ENCODE results near the gene CAPN10.

Gene CAPN10

DNA sequence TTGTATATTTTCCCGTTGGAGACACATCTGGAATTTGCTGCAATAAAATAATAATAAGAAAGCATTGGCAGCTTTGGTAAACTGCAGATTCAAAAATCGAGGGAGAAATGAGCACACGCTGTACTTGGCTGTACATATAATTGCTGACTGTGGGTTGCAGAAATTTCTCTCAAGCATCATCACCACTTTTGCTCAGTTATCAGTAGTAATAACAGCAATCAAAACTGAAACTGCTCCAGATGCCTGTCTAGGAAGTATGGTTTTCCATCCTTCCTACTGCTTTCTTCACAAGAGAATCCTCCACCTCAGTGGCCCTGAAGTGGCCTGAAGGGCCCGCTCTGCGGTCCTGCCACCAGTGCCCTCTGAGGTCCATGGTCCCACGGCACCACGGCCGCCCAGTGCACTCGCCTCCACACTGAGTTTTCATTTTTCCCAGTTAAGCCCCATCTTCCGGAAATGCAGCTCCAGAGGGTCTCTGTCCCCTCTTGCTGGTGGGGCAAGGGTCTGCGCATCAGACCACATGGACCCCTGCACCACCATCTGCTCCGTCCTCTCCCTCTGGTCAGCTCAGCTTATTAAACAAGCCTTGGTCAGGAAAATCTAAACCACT, 22.5 kb upstream of the CAPN10 start:
- no peak for DNase-seq (ENCODE audit: low read depth in 2 of 2)

- peak in 1 of 2 donors; percentile 25 for DNase-seq (ENCODE audit: low read depth in 2 of 2)
Measured at GRCh38 chr2:240564561-240565332, 21.8 kb upstream of the CAPN10 start.

- DNase-seq (ENCODE audit: low read depth in 2 of 2) = peak; percentile 84 to 86
Measured at GRCh38 chr2:240565333-240566202, 21.0 kb upstream of the CAPN10 start.

DNA sequence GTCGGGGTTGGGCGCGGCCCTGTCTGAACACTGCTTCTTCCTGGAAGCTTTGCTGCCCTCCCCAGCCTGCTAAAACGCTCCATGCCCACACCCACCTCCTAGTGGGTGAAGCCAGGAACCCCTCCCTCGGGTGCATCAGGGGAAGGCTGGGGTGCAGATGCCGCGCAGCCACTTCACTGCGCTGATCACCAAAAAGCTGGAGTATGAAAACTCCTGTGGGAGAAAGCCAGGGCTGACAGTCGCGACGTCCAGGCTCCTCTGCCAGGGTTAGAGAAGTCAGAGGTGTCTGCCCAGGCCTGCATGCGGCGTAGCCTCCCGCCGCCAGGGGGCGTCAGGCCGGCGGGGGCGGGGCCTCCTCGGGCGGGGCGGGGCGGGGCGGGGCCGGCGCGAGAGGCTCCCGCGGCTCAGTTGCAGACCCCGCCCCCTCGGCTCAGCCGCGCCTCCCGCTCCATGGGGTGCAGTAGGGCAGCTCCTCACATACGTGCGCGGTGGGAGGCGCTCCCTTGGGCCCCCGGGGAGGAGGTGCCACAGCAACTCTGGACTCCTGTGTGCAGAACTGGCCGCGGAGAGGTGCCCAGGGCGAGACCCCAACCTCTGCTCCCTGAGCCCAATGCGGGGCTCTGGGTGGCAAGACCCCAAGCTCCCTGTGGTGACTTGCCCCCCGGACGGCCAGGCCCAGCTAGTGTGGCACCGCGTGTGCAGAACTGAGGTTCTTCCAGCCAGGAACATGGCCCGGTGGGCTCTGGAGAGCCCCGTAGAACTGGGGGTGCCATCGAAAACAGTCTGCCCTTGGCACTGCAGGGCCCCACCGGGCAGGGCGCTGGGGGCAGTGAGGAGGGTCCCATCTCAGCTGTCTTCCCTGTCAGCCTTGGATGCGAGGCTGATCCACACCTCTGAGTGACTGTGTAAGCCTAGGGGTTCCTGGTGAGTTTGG, 20.1 kb upstream of the CAPN10 start:
- peak; percentile 90 to 94 for DNase-seq (ENCODE audit: low read depth in 2 of 2)

DNA sequence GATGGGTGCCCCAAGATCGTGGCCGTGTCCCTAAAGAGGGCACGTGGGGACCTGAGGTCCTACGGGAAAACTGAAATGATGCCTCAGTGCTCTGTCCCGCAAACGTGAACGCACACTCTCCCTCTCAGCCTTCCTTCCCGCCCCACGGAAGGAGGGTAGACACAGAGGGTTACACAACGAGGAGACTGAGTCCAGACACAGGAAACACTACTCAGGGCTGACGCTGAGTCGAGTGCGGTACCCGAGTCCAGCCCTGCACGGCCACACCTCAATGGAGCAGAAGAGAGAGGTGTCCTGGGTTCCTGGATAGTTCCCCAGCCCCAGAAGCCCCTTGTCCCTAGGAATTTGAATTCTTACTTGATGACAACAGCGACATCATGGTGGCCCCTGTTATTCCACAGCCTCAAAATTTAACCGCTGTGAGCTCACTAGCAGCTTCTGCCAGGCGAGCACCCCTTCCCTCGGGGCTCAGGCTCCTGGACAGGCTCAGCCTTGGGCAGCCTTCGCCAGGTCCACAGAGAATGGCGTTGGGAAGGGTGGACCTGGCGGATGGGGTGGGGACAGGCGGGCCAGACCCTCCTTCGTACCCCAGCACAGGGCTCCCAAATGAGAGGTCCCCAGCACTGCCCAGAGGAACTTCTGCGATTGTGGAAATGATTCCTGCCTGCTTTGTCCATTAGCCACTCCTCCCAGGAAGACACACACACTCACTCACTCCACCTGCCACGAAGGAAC, 19.2 kb upstream of the CAPN10 start:
- DNase-seq (ENCODE audit: low read depth in 2 of 2) = no peak

DNA sequence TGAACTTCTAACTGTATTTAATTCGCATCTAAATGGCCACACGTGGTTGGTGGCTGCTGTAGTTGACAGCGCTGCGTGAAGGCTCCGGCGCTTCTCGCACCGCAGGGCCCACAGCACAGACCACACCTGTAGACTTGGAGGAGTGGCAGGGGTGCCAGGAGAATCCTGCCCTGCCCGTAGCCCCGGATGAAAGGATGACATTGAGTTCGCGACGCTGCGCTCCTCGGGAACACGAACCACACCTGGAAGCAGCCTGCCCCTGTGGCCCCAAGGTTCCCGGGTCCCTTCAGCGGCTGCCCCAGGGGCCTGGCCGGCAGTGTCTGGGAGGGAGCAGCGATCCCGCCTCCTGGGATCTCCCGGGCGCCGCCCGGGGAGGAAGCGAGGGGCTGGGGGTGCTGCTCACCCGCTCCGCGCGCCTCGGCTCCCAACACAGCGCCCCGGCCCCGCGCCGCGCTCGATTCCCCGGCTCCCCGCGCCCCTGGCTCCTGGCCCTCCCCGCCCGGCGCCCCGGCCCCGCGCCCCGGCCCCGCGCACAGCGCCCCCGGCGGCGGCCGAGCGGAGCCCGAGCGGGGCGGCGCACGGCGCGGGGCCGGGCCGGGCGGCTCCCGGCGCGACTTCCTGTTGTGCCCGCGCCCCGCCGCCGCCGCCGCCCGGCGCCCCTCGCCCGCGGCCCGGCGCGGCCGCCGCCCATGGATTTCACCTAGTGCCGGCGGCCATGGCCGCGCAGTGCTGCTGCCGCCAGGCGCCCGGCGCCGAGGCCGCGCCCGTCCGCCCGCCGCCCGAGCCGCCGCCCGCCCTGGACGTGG, 18.5 kb upstream of the CAPN10 start, which contains the start of gene RNPEPL1:
Gene RNPEPL1, plus strand, starts transcription at position 613 of the 806 bp plus-strand sequence. Its CDS starts 103 bp downstream, at position 716.
- no peak for DNase-seq (ENCODE audit: low read depth in 2 of 2)

- no peak for DNase-seq (ENCODE audit: low read depth in 2 of 2)
Measured at GRCh38 chr2:240568678-240569522, 17.6 kb upstream of the CAPN10 start.

DNA sequence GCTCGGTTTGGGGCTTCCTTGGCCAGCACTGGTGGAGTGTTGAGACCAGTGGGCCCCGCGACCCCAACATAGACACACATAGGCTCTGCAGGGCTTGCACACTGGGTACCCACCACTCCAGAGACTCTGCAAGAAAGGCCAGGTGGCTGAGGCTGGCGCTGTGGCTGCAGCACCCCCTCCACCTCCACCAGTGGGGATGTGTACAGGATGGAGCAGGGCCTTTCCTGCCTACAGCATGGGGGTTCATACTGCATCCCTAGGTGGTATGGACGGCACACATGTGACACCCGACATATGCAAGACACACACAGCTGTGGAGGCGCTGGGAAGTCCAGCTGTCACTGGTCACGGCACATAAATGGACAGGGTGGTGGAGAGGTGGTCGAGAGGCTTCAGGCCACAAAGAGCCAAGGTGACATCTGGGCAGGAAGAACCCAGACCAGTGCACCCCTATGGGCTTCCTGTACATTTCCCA, 17.0 kb upstream of the CAPN10 start:
- no peak for DNase-seq (ENCODE audit: low read depth in 2 of 2)

DNA sequence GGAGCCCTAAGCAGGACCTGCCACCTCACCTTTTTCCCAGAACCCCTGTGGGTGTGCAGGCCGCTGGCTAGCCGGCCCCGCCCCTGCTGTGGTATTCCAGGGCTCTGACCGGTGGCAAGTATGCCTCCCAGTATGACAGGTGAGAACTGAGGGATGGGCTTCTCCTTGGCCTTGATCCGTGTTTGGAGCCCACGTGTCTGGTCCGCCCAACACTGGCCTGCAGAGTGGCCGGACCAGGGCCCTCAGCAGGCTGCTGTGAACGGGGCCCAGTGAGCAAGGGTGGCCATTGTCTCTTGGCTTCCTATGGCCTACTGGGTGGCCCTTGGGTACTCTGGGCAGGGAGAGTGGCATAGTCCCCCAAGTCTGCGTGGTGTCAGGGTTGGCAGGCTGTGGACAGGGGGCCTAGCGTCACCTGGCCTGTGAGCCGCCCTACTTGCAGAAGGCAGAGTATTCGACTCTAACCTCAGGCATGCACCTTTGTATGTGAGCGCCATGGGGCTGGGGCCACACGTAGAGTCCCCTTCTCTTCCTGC, 16.5 kb upstream of the CAPN10 start:
- no peak for DNase-seq (ENCODE audit: low read depth in 2 of 2)

GRCh38 chr2:240570531-240571313, 15.8 kb upstream of the CAPN10 start:
- DNase-seq (ENCODE audit: low read depth in 2 of 2) = no peak

GRCh38 chr2:240571314-240571973, 15.1 kb upstream of the CAPN10 start:
- DNase-seq (ENCODE audit: low read depth in 2 of 2) = no peak

DNA sequence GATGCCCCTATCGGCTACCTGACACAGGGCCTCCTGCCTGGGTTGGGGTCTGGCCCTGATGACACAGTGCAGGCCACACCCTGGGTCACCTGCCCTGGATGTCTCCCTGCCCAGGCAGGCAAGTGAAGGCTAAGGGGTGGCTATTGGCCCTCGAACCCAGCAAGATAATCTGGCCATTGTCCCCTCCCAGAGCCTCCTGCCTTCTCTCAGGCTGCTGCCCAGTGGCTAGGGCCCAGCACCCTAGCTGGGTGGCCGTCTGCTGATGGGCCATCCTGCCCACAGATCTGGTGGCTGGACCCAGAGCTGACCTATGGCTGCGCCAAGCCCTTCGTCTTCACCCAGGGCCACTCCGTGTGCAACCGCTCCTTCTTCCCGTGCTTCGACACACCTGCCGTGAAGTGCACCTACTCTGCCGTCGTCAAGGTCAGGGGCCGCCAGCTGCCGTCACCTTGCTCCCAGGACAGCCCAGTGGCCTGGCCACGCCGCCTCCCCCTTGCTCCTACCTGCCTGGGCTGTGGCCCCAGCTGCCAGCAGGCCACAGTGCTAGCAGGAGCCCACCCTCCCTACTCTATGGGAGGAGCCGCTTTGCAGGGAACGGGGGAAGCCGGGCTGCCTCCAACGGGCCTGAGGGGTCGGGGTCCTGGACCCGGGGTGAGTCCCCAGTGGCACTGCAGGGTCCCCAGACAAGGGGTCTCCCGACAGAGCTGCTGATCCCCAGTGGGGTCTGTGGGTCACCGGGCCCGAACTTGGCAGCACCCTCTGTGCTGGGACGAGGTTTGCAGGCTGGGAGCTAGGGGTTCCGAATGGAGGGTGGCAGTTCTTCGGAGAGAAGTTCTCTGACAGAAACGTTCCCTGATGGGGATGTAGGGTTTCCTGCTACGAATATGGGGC, 14.1 kb upstream of the CAPN10 start:
- no peak for DNase-seq (ENCODE audit: low read depth in 2 of 2)

DNA sequence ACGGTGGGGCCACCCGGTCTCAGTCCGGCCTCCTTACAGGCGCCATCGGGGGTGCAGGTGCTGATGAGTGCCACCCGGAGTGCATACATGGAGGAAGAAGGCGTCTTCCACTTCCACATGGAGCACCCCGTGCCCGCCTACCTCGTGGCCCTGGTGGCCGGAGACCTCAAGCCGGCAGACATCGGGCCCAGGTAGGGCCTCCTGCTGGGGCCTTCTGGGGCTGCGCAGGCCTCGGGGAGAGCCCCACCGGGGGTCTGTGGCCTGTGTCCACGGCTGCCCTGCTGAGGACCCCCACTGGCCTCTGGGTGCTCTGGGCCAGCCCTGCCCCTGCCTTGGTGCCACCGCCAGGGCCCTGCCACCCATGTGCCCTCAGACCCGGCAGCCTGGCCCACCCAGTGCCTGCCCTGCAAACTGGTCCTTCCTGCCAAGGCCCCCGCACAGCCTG, 13.4 kb upstream of the CAPN10 start:
- DNase-seq (ENCODE audit: low read depth in 2 of 2) = no peak

DNA sequence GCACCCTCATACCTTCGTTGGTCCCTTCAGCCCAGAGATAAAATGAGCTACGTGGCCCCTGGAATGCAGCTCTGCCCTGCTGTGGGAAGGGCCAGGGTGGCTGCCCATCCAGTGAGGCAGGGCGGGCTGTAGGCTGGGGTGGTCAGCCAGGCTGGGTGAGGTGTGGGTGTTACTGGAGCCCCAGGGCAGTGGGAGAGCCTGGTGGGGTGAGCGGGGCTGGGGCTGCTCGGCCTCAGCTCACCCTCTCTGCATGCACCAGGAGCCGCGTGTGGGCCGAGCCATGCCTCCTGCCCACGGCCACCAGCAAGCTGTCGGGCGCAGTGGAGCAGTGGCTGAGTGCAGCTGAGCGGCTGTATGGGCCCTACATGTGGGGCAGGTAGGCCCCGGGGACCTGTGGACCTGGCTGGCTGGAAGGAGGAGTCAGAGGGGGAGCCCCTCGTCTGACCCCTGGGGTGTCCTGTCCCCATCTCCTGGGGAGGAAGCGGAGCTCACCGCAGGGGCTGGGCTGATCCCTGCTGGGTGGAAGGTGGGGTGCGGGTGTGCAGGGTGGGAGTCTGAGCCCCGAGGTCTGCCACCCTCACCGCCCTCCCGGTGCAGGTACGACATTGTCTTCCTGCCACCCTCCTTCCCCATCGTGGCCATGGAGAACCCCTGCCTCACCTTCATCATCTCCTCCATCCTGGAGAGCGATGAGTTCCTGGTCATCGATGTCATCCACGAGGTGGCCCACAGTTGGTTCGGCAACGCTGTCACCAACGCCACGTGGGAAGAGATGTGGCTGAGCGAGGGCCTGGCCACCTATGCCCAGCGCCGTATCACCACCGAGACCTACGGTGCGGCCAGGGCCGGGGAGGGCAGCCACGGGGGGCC, 12.8 kb upstream of the CAPN10 start:
- no peak for DNase-seq (ENCODE audit: low read depth in 2 of 2)
